Measurements from ENCODE around the gene RDH14. TPM values are rescaled to one million over a fixed set of nuclear protein-coding genes. Genes with fewer than 3 reads are reported as not detected.

The RDH14 gene
- total and polyA plus RNA-seq, 4 donors: 10.8 to 32.3 (median 23.9) TPM

- peak overlapping the region in 1 of 2 donors; percentile 39 for H3K27ac ChIP-seq (ENCODE audit: low read depth in 1 of 2, low read length in 2 of 2)
- H3K27me3 ChIP-seq (ENCODE audit: control insufficient read depth in 1 of 2, insufficient read depth in 2 of 2, low read length in 1 of 2): no peaks in the 10 kb centered on the region
- DNase-seq (no peak), ATAC-seq (ENCODE audit: low FRiP score) (no peak)
- H3K4me3 ChIP-seq (ENCODE audit: low read length in 2 of 2): no peak overlapping the region
- WGBS, 2 donors: 23 to 28% methylated on average over 6 of the region's 6 CpGs
- H3K9me3 ChIP-seq (ENCODE audit: control insufficient read depth, low read length): no peaks in the 10 kb centered on the region
- no peaks in the 10 kb centered on the region for H3K36me3 ChIP-seq (ENCODE audit: control insufficient read depth in 1 of 2, insufficient read depth in 2 of 2, low read length in 1 of 2)
- intact Hi-C loops (cut with DNase I): no loop called here
- H3K4me1 ChIP-seq (ENCODE audit: control insufficient read depth in 1 of 2, insufficient read depth in 2 of 2, low read length in 2 of 2): peaks cover 2 to 11% of the 10 kb centered on the region in 2 donors
Measured at GRCh38 chr2:18598848-18599484, 38.5 kb upstream of the RDH14 start.

DNA sequence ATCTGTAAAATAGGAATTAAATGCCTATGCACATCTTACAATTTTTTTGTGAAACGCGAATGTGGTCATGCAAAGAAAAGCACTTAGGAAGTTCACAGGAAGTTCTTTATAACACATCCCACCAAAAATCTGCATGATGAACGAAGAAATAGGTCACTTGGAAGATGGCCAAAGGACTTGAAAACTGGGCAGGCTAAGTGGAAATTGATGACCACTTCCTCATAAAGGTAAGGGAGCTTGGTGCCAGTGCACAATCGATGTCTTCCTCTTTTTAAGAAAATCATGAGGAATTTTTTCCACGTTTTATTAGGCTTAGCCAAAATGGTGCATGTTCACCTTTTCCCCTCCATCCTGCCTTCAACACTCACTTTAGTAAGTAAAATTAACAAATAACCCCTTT, 37.2 kb upstream of the RDH14 start:
- H3K27me3 ChIP-seq (ENCODE audit: control insufficient read depth in 1 of 2, insufficient read depth in 2 of 2, low read length in 1 of 2): no peaks in the 10 kb centered on the region
- DNase-seq (no peak), ATAC-seq (ENCODE audit: low FRiP score) (no peak)
- no peak overlapping the region for H3K4me3 ChIP-seq (ENCODE audit: low read length in 2 of 2)
- 87 to 92% methylated on average over 5 of the region's 5 CpGs for WGBS, 2 donors
- H3K4me1 ChIP-seq (ENCODE audit: control insufficient read depth in 1 of 2, insufficient read depth in 2 of 2, low read length in 2 of 2): peaks cover 0 to 11% of the 10 kb centered on the region in 2 donors
- H3K36me3 ChIP-seq (ENCODE audit: control insufficient read depth in 1 of 2, insufficient read depth in 2 of 2, low read length in 1 of 2): no peaks in the 10 kb centered on the region
- H3K27ac ChIP-seq (ENCODE audit: low read depth in 1 of 2, low read length in 2 of 2): no peak overlapping the region
- H3K9me3 ChIP-seq (ENCODE audit: control insufficient read depth, low read length): no peaks in the 10 kb centered on the region
- intact Hi-C loops (cut with DNase I): no loop called here

- no peak for ATAC-seq (ENCODE audit: low FRiP score)
- Histone ChIP-seq H3K9me3 (ENCODE audit: control insufficient read depth, low read length) (no peaks in the 10 kb centered on the region), H3K27me3 (ENCODE audit: control insufficient read depth in 1 of 2, insufficient read depth in 2 of 2, low read length in 1 of 2) (no peaks in the 10 kb centered on the region), H3K4me3 (ENCODE audit: low read length in 2 of 2) (no peak overlapping the region), H3K27ac (ENCODE audit: low read depth in 1 of 2, low read length in 2 of 2) (no peak overlapping the region), H3K36me3 (ENCODE audit: control insufficient read depth in 1 of 2, insufficient read depth in 2 of 2, low read length in 1 of 2) (no peaks in the 10 kb centered on the region), H3K4me1 (ENCODE audit: control insufficient read depth in 1 of 2, insufficient read depth in 2 of 2, low read length in 2 of 2) (peaks cover 0 to 11% of the 10 kb centered on the region in 2 donors)
- intact Hi-C loops (cut with DNase I): no loop called here
- WGBS, 2 donors: 43 to 53% methylated on average over 3 of the region's 3 CpGs
- no peak for DNase-seq
Measured at GRCh38 chr2:18596993-18597392, 36.5 kb upstream of the RDH14 start.

- no peaks in the 10 kb centered on the region for H3K27me3 ChIP-seq (ENCODE audit: control insufficient read depth in 1 of 2, insufficient read depth in 2 of 2, low read length in 1 of 2)
- H3K4me3 ChIP-seq (ENCODE audit: low read length in 2 of 2): no peak overlapping the region
- H3K4me1 ChIP-seq (ENCODE audit: control insufficient read depth in 1 of 2, insufficient read depth in 2 of 2, low read length in 2 of 2): no peaks in the 10 kb centered on the region
- WGBS, 2 donors: 98% methylated on average over 1 of the region's 1 CpG
- no peak overlapping the region for H3K27ac ChIP-seq (ENCODE audit: low read depth in 1 of 2, low read length in 2 of 2)
- ATAC-seq (ENCODE audit: low FRiP score): no peak
- DNase-seq: no peak
- H3K9me3 ChIP-seq (ENCODE audit: control insufficient read depth, low read length): no peaks in the 10 kb centered on the region
- intact Hi-C loops (cut with DNase I): no loop called here
- H3K36me3 ChIP-seq (ENCODE audit: control insufficient read depth in 1 of 2, insufficient read depth in 2 of 2, low read length in 1 of 2): no peaks in the 10 kb centered on the region
Measured at GRCh38 chr2:18593496-18593895, 33.0 kb upstream of the RDH14 start.

- no peak for ATAC-seq (ENCODE audit: low FRiP score)
- Histone ChIP-seq H3K4me3 (ENCODE audit: low read length in 2 of 2) (no peak overlapping the region), H3K27ac (ENCODE audit: low read depth in 1 of 2, low read length in 2 of 2) (no peak overlapping the region), H3K4me1 (ENCODE audit: control insufficient read depth in 1 of 2, insufficient read depth in 2 of 2, low read length in 2 of 2) (no peaks in the 10 kb centered on the region), H3K9me3 (ENCODE audit: control insufficient read depth, low read length) (no peaks in the 10 kb centered on the region), H3K36me3 (ENCODE audit: control insufficient read depth in 1 of 2, insufficient read depth in 2 of 2, low read length in 1 of 2) (no peaks in the 10 kb centered on the region), H3K27me3 (ENCODE audit: control insufficient read depth in 1 of 2, insufficient read depth in 2 of 2, low read length in 1 of 2) (no peaks in the 10 kb centered on the region)
- DNase-seq: no peak
- 94 to 100% methylated on average over 2 of the region's 2 CpGs for WGBS, 2 donors
- intact Hi-C loops (cut with DNase I): no loop called here
Measured at GRCh38 chr2:18592372-18592771, 31.9 kb upstream of the RDH14 start.

GRCh38 chr2:18589354-18589753, 28.9 kb upstream of the RDH14 start, which contains the start of gene NT5C1B:
TSS of gene NT5C1B (minus strand) at chr2:18589569. CDS start at chr2:18589468, 101 bp downstream.
- H3K27me3 ChIP-seq (ENCODE audit: control insufficient read depth in 1 of 2, insufficient read depth in 2 of 2, low read length in 1 of 2): no peaks in the 10 kb centered on the region
- no peak within 1 kb of the TSS for H3K27ac ChIP-seq (ENCODE audit: low read depth in 1 of 2, low read length in 2 of 2)
- no peaks in the 10 kb centered on the region for H3K4me1 ChIP-seq (ENCODE audit: control insufficient read depth in 1 of 2, insufficient read depth in 2 of 2, low read length in 2 of 2)
- ATAC-seq (ENCODE audit: low FRiP score) (no peak), DNase-seq (no peak)
- H3K4me3 ChIP-seq (ENCODE audit: low read length in 2 of 2): no peak within 1 kb of the TSS
- peaks cover 1% of the 10 kb centered on the region for H3K9me3 ChIP-seq (ENCODE audit: control insufficient read depth, low read length)
- intact Hi-C loops (cut with DNase I): no loop called here
- no peaks in the 10 kb centered on the region for H3K36me3 ChIP-seq (ENCODE audit: control insufficient read depth in 1 of 2, insufficient read depth in 2 of 2, low read length in 1 of 2)
- 84 to 98% methylated on average over 1 of the region's 1 CpG for WGBS, 2 donors

DNA sequence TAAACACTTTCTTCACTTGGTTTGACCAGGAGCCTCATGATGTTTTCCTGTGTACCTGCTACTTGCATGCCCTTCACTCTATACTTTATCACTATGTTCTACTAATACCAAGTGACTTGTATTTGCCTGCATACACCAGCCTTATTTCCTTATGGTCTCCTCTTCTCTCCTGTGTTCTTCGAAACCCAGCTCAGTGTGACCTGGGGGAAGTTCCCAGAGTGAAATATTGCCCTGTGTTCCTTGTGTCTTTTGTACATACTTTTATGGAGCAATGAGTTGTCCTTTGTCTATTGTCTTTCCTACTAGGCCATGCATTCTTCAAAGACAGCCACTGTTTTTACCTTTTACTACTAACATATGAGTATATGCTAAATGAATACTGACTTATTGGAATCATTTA, 28.3 kb upstream of the RDH14 start:
- no peak overlapping the region for H3K27ac ChIP-seq (ENCODE audit: low read depth in 1 of 2, low read length in 2 of 2)
- no peaks in the 10 kb centered on the region for H3K27me3 ChIP-seq (ENCODE audit: control insufficient read depth in 1 of 2, insufficient read depth in 2 of 2, low read length in 1 of 2)
- peaks cover 1% of the 10 kb centered on the region for H3K9me3 ChIP-seq (ENCODE audit: control insufficient read depth, low read length)
- ATAC-seq (ENCODE audit: low FRiP score) (no peak), DNase-seq (no peak)
- no peaks in the 10 kb centered on the region for H3K36me3 ChIP-seq (ENCODE audit: control insufficient read depth in 1 of 2, insufficient read depth in 2 of 2, low read length in 1 of 2)
- 95 to 97% methylated on average over 1 of the region's 1 CpG for WGBS, 2 donors
- intact Hi-C loops (cut with DNase I): no loop called here
- no peak overlapping the region for H3K4me3 ChIP-seq (ENCODE audit: low read length in 2 of 2)
- H3K4me1 ChIP-seq (ENCODE audit: control insufficient read depth in 1 of 2, insufficient read depth in 2 of 2, low read length in 2 of 2): no peaks in the 10 kb centered on the region

DNA sequence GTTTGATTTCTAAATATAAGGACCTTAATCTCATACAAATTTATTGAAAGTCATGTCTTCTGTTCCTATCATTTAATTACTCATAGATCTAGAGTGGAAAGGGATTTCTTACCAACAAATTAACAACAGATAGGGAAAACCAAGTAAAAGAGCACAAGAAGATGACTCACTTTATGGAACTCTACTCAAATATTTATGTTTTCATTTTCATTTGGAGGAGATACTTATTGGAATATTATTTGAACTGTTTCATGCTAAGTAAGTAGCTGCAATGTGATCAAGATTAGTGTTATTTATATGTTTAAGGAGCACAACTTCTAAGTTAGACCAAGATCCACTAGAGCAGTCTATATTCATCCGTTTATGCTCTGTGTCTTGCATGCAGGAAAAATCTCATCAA, 27.6 kb upstream of the RDH14 start:
- 86 to 93% methylated on average over 1 of the region's 1 CpG for WGBS, 2 donors
- no peaks in the 10 kb centered on the region for H3K27me3 ChIP-seq (ENCODE audit: control insufficient read depth in 1 of 2, insufficient read depth in 2 of 2, low read length in 1 of 2)
- no peak overlapping the region for H3K4me3 ChIP-seq (ENCODE audit: low read length in 2 of 2)
- H3K36me3 ChIP-seq (ENCODE audit: control insufficient read depth in 1 of 2, insufficient read depth in 2 of 2, low read length in 1 of 2): no peaks in the 10 kb centered on the region
- no peak for DNase-seq
- H3K4me1 ChIP-seq (ENCODE audit: control insufficient read depth in 1 of 2, insufficient read depth in 2 of 2, low read length in 2 of 2): no peaks in the 10 kb centered on the region
- ATAC-seq (ENCODE audit: low FRiP score): no peak
- H3K27ac ChIP-seq (ENCODE audit: low read depth in 1 of 2, low read length in 2 of 2): no peak overlapping the region
- intact Hi-C loops (cut with DNase I): no loop called here
- H3K9me3 ChIP-seq (ENCODE audit: control insufficient read depth, low read length): peaks cover 1% of the 10 kb centered on the region

DNA sequence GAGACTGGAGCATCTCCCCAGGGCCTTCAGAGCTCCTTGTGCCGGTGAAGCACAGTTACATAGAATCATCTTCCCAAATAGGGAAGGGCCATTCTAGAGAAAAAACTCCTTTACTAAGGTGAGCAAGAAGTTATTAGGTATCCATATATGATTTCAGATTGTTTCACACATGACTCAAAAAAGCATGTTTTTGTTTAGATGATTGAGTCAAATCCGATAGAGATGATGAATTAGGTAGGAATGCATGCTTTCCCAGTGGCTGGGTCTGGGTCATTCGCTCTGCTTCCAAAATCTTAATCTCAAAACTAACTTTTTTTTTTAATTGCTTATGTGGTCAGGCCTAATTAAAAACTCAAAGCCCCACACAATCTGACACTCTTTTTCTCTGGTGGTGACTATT, 25.1 kb upstream of the RDH14 start:
- ATAC-seq (ENCODE audit: low FRiP score) (no peak), DNase-seq (no peak)
- peaks cover 1% of the 10 kb centered on the region for H3K9me3 ChIP-seq (ENCODE audit: control insufficient read depth, low read length)
- WGBS, 2 donors: 92 to 95% methylated on average over 3 of the region's 3 CpGs
- no peaks in the 10 kb centered on the region for H3K27me3 ChIP-seq (ENCODE audit: control insufficient read depth in 1 of 2, insufficient read depth in 2 of 2, low read length in 1 of 2)
- no peaks in the 10 kb centered on the region for H3K36me3 ChIP-seq (ENCODE audit: control insufficient read depth in 1 of 2, insufficient read depth in 2 of 2, low read length in 1 of 2)
- intact Hi-C loops (cut with DNase I): no loop called here
- H3K27ac ChIP-seq (ENCODE audit: low read depth in 1 of 2, low read length in 2 of 2): no peak overlapping the region
- no peaks in the 10 kb centered on the region for H3K4me1 ChIP-seq (ENCODE audit: control insufficient read depth in 1 of 2, insufficient read depth in 2 of 2, low read length in 2 of 2)
- no peak overlapping the region for H3K4me3 ChIP-seq (ENCODE audit: low read length in 2 of 2)

Data from aorta (tissue), 5 donors.